Adipocyte (in vitro differentiated cells): ENCODE results near the gene GCSH.

Experiments used
- DNase-seq: peaks from one replicate; pipeline ENCODE4 v3.0.0-alpha.2; 2015; ENCODE audit warnings: low read depth
- H3K27me3 ChIP-seq: replicated peaks from 2 replicates; pipeline ENCODE4 v1.7.0; 2013; ENCODE audit warnings: mild to moderate bottlenecking, low read length, moderate library complexity; ENCODE audit not compliant: control insufficient read depth, insufficient read depth
- H3K36me3 ChIP-seq: 2 replicates; pipeline ENCODE4 v1.7.0; 2013; ENCODE audit warnings: low read length, mild to moderate bottlenecking, moderate library complexity; ENCODE audit not compliant: control insufficient read depth, insufficient read depth, severe bottlenecking
- H3K4me1 ChIP-seq: 2 replicates; pipeline ENCODE4 v1.7.0; 2013; ENCODE audit warnings: mild to moderate bottlenecking, low read length, moderate library complexity; ENCODE audit not compliant: control insufficient read depth, insufficient read depth
- H3K4me3 ChIP-seq: 2 replicates; pipeline ENCODE4 v1.7.0; 2013; ENCODE audit warnings: mild to moderate bottlenecking, low read length, moderate library complexity
- H3K9ac ChIP-seq: 2 replicates; pipeline ENCODE4 v1.7.0; 2013; ENCODE audit warnings: mild to moderate bottlenecking, low read length, moderate library complexity
- H3K9me3 ChIP-seq: 2 replicates; pipeline ENCODE4 v1.7.0; 2013; ENCODE audit warnings: mild to moderate bottlenecking, low read length, moderate library complexity; ENCODE audit not compliant: control insufficient read depth

The GCSH gene

GRCh38 chr16:81097230-81097629 is 1.0 kb upstream of the GCSH start:
- H3K4me3 ChIP-seq = no peak overlapping the region

GRCh38 chr16:81096715-81097208 is 567 bp upstream of the GCSH start:
- DNase-seq = no peak
- Histone ChIP-seq H3K36me3 (no peaks in the 10 kb centered on the region), H3K4me3 (peak overlapping the region; percentile 71), H3K4me1 (peaks cover 7% of the 10 kb centered on the region), H3K27me3 (no peaks in the 10 kb centered on the region), H3K9ac (no peak overlapping the region), H3K9me3 (no peaks in the 10 kb centered on the region)

More at GRCh38 chr16:81097230-81097629, 1.0 kb upstream of the GCSH start:
- Histone ChIP-seq H3K36me3 (no peaks in the 10 kb centered on the region), H3K9me3 (no peaks in the 10 kb centered on the region), H3K9ac (no peak overlapping the region), H3K4me1 (peaks cover 7% of the 10 kb centered on the region), H3K27me3 (no peaks in the 10 kb centered on the region)
- no peak for DNase-seq

- Histone ChIP-seq H3K36me3 (peaks cover 2% of the 10 kb centered on the region), H3K4me1 (peaks cover 7% of the 10 kb centered on the region), H3K27me3 (no peaks in the 10 kb centered on the region), H3K9ac (peak overlapping the region; percentile 93), H3K4me3 (peak overlapping the region; percentile 93), H3K9me3 (no peaks in the 10 kb centered on the region)
- DNase-seq = no peak
Measured at GRCh38 chr16:81095653-81095952, 592 bp downstream of the GCSH start.

GRCh38 chr16:81094771-81095251 is 1.4 kb downstream of the GCSH start:
- peak; percentile 43 for DNase-seq
- Histone ChIP-seq H3K36me3 (peaks cover 10% of the 10 kb centered on the region), H3K4me3 (peak overlapping the region; percentile 93), H3K4me1 (peaks cover 7% of the 10 kb centered on the region), H3K9me3 (no peaks in the 10 kb centered on the region), H3K27me3 (no peaks in the 10 kb centered on the region), H3K9ac (peak overlapping the region; percentile 93)

- Histone ChIP-seq H3K27me3 (no peaks in the 10 kb centered on the region), H3K9ac (no peak overlapping the region), H3K9me3 (no peaks in the 10 kb centered on the region), H3K36me3 (peaks cover 53% of the 10 kb centered on the region), H3K4me3 (no peak overlapping the region), H3K4me1 (no peaks in the 10 kb centered on the region)
- DNase-seq = no peak
Measured at GRCh38 chr16:81088836-81089235, 7.4 kb downstream of the GCSH start.

GRCh38 chr16:81081014-81081413 is 15.2 kb downstream of the GCSH start:
- peaks cover 27% of the 10 kb centered on the region for H3K36me3 ChIP-seq
- H3K9me3 ChIP-seq = no peaks in the 10 kb centered on the region
- no peaks in the 10 kb centered on the region for H3K27me3 ChIP-seq

GRCh38 chr16:81080233-81080632 is 16.0 kb downstream of the GCSH start:
- Histone ChIP-seq H3K4me3 (no peak overlapping the region), H3K9ac (no peak overlapping the region), H3K9me3 (no peaks in the 10 kb centered on the region), H3K4me1 (peaks cover 7% of the 10 kb centered on the region), H3K27me3 (no peaks in the 10 kb centered on the region), H3K36me3 (peaks cover 24% of the 10 kb centered on the region)
- no peak for DNase-seq

More at GRCh38 chr16:81081014-81081413, 15.2 kb downstream of the GCSH start:
- DNase-seq = no peak
- H3K4me1 ChIP-seq = peaks cover 7% of the 10 kb centered on the region
- no peak overlapping the region for H3K4me3 ChIP-seq
- no peak overlapping the region for H3K9ac ChIP-seq

GRCh38 chr16:81077076-81077940 is 18.9 kb downstream of the GCSH start, which contains the start of gene C16orf46:
Gene C16orf46, minus strand, starts transcription at chr16:81077238. Its CDS starts 13,283 bp downstream, at chr16:81063955.
- Histone ChIP-seq H3K27me3 (no peaks in the 10 kb centered on the region), H3K9ac (peak within 1 kb of the TSS; percentile 95), H3K36me3 (peaks cover 9% of the 10 kb centered on the region), H3K9me3 (no peaks in the 10 kb centered on the region), H3K4me3 (peak within 1 kb of the TSS; percentile 95), H3K4me1 (peaks cover 7% of the 10 kb centered on the region)
- DNase-seq = peak; percentile 98

- Histone ChIP-seq H3K27me3 (no peaks in the 10 kb centered on the region), H3K36me3 (peaks cover 6% of the 10 kb centered on the region), H3K4me3 (peak overlapping the region; percentile 95), H3K9ac (peak overlapping the region; percentile 95), H3K4me1 (peaks cover 7% of the 10 kb centered on the region), H3K9me3 (no peaks in the 10 kb centered on the region)
- peak; percentile 95 for DNase-seq
Measured at GRCh38 chr16:81076566-81077075, 19.6 kb downstream of the GCSH start.

GRCh38 chr16:81073560-81074330 is 22.4 kb downstream of the GCSH start:
- H3K9ac ChIP-seq = no peak overlapping the region
- H3K4me3 ChIP-seq = no peak overlapping the region
- no peaks in the 10 kb centered on the region for H3K9me3 ChIP-seq
- DNase-seq = no peak
- peaks cover 7% of the 10 kb centered on the region for H3K4me1 ChIP-seq
- H3K36me3 ChIP-seq = no peaks in the 10 kb centered on the region
- no peaks in the 10 kb centered on the region for H3K27me3 ChIP-seq

GRCh38 chr16:81071805-81072204 is 24.4 kb downstream of the GCSH start:
- H3K27me3 ChIP-seq = no peaks in the 10 kb centered on the region
- DNase-seq = no peak

More at GRCh38 chr16:81071805-81072204, 24.4 kb downstream of the GCSH start:
- Histone ChIP-seq H3K4me1 (no peaks in the 10 kb centered on the region), H3K36me3 (no peaks in the 10 kb centered on the region), H3K4me3 (no peak overlapping the region), H3K9me3 (no peaks in the 10 kb centered on the region), H3K9ac (no peak overlapping the region)
